Bronchial epithelial cell (primary cell): ENCODE data around the gene FAM163B. TPM values are rescaled to one million over a fixed set of nuclear protein-coding genes. Genes with fewer than 3 reads are reported as not detected.

Experiments used
- DNase-seq: peaks from one replicate; pipeline ENCODE4 v3.0.0-alpha.2; 2010; ENCODE audit warnings: low read depth
- FAIRE-seq: peaks from 2 replicates; lab custom pipeline; 2011; peaks lifted over from hg19 to GRCh38; lab: Jason Lieb, UNC
- H3K27me3 ChIP-seq: 2 replicates; pipeline ENCODE4 v1.5.1; 2011; ENCODE audit warnings: low read length; ENCODE audit not compliant: control insufficient read depth, insufficient read depth
- H3K36me3 ChIP-seq: 2 replicates; pipeline ENCODE4 v1.5.1; 2011; ENCODE audit warnings: low read length; ENCODE audit not compliant: control insufficient read depth, insufficient read depth
- H3K4me3 ChIP-seq: 2 replicates; pipeline ENCODE4 v1.5.1; 2011; ENCODE audit warnings: mild to moderate bottlenecking, low read depth, low read length, control low read depth
- total RNA-seq: library from RNA; depleted of rRNA; stranded (reverse); fragments of >200 nt; gene quantifications from 2 replicates; pipeline ENCODE4 v1.2.1, GENCODE V29; 2014
- TF ChIP-seq, protein P1 (sequence below): IDR thresholded peaks from 2 replicates; pipeline ENCODE4 v1.5.1; 2011; ENCODE audit warnings: mild to moderate bottlenecking, moderate library complexity, low read length, control low read depth, inconsistent platforms; ENCODE audit not compliant: insufficient read depth, severe bottlenecking

FAM163B gene
- total RNA-seq, 1 donor from 2014 or later = not detected

GRCh38 chr9:133594310-133594709 lies 14.9 kb downstream of the FAM163B start:
- H3K4me3 ChIP-seq = no peak overlapping the region
- no peak for FAIRE-seq

GRCh38 chr9:133593587-133594253 lies 15.5 kb downstream of the FAM163B start:
- no peak overlapping the region for H3K4me3 ChIP-seq
- no peaks in the 10 kb centered on the region for H3K27me3 ChIP-seq
- DNase-seq (no peak), FAIRE-seq (no peak)
- TF ChIP-seq, protein P1, sequence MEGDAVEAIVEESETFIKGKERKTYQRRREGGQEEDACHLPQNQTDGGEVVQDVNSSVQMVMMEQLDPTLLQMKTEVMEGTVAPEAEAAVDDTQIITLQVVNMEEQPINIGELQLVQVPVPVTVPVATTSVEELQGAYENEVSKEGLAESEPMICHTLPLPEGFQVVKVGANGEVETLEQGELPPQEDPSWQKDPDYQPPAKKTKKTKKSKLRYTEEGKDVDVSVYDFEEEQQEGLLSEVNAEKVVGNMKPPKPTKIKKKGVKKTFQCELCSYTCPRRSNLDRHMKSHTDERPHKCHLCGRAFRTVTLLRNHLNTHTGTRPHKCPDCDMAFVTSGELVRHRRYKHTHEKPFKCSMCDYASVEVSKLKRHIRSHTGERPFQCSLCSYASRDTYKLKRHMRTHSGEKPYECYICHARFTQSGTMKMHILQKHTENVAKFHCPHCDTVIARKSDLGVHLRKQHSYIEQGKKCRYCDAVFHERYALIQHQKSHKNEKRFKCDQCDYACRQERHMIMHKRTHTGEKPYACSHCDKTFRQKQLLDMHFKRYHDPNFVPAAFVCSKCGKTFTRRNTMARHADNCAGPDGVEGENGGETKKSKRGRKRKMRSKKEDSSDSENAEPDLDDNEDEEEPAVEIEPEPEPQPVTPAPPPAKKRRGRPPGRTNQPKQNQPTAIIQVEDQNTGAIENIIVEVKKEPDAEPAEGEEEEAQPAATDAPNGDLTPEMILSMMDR = no peak
- no peaks in the 10 kb centered on the region for H3K36me3 ChIP-seq

More at GRCh38 chr9:133594310-133594709, 14.9 kb downstream of the FAM163B start:
- Histone ChIP-seq H3K27me3 (no peaks in the 10 kb centered on the region), H3K36me3 (no peaks in the 10 kb centered on the region)
- DNase-seq = no peak
- TF ChIP-seq, protein P1 = no peak

DNA sequence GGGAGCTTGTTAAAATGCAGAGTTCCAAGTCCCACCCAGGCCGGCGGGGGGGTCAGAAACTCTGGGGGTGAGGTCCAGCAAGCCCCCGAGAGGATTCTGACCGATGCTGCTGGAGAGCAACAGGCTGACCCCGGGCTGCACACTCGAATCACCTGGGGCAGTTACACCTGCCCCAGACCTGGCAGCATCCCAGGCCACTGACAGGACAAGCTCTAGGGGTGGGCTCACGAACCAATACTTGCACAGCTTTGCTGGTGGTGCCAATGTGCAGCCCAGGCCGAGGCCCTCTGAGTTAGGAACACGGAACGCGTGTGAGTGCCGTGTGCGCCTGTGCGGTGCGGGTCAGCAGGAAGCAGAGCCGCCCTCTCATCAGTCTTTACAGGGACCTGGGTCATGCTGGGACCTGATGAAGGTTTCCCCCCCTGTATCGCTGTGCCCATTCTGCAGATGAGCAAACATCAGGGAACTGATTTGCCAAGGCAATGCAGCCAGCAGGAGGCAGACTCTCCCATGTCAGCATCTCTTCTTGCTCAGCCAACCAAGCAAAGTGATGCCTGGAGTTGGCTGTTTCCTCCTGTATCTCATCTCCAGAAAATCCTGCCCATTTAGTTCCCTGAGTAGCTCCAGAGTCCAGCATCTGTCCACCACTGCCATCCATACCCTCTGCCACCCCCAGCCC lies 16.3 kb downstream of the FAM163B start:
- TF ChIP-seq, protein P1 = no peak
- no peaks in the 10 kb centered on the region for H3K27me3 ChIP-seq
- no peak overlapping the region for H3K4me3 ChIP-seq
- H3K36me3 ChIP-seq = no peaks in the 10 kb centered on the region
- FAIRE-seq (no peak), DNase-seq (no peak)

DNA sequence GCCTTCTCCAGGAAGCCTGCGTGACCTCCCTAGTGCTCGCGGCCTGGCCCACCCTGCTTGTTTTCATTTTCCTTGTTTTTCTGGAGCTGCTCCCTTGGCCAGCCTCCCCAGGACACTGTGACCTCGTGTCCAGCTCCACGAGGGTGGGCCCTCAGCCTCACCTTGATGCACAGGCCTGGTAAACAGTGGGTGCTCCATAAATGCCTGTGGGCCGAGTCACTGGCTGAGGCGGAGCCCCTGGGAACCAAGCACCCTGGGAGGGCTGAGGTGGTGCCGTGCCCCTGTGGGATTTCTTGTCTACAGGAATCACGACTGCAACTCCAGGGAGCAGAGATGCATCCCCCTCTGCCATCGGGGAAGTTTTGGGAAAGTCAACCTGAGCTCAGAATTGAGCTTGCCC lies 17.2 kb downstream of the FAM163B start:
- no peak for FAIRE-seq
- no peak for DNase-seq
- Histone ChIP-seq H3K36me3 (no peaks in the 10 kb centered on the region), H3K4me3 (no peak overlapping the region), H3K27me3 (no peaks in the 10 kb centered on the region)
- TF ChIP-seq, protein P1 = no peak

DNA sequence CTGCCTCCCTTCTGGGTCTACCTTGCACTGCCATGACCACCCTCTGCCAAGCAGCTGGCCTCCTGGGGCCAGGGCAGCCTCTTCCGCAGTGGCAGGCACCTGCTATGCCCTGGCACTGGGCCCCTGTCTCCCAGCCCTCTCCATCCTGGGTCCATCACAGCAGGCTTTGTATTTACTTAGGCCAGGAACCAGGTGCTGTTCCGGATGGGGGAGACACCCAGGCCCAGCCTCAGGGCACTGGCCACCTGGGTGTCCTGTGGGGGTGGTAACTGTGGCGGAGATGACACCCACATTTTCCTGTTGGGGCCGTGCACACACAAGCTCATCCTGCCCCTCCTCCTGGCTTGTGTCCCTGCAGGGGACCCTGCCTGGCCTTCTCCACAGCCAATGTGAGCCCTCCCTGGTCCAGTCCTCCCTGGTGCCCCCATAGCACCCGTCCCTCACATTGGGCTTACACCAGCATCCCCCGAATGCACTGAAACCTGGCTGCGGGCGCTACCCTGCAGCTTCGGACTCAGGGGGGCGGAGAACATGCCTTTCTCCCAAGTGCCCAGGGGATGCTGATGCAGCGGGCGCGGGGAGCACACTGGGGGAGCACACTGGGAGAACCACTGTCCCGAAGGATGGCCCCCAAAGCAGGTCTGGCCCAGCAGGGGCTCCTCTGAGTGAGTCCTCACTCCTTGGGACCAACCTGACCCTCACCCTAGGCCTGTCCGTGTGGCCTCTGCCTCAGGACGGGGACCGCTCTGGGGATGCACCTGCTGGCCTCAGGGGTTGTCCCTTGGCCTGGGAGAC lies 17.9 kb downstream of the FAM163B start:
- TF ChIP-seq, protein P1 = no peak
- Histone ChIP-seq H3K4me3 (no peak overlapping the region), H3K27me3 (no peaks in the 10 kb centered on the region), H3K36me3 (no peaks in the 10 kb centered on the region)
- FAIRE-seq (no peak), DNase-seq (no peak)
